ENCODE measurements around the gene VARS2.

VARS2 gene

DNA sequence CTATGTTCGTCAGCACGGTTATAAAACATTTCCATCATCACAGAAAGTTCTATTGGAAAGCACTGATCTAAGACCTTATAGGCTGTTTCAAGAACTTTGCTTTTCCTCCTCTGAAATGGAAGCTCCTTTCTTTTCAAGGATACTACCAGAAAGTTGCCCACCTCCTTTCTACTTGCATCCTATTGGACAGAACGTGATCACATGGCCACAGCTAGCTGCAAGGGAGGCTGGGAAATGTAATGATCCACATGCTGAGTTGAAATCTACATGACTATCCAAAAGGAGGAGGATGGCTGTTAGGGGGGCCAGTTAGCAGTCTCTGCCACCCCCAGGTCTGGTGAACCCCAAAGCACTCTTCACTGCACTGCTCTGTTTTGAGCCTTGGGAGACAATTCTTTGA lies 14.6 kb downstream of the VARS2 start:
- Histone ChIP-seq H2AFZ (ENCODE audit: low read length) (no peak overlapping the region), H3K36me3 (ENCODE audit: insufficient read depth, low read length) (peaks cover 17% of the 10 kb centered on the region; the same call in 1 of the 2 replicates), H3K9ac (ENCODE audit: low read depth, low read length, poor library complexity, severe bottlenecking) (no peak overlapping the region), H4K20me1 (ENCODE audit: insufficient read depth, low read length, poor library complexity, severe bottlenecking) (no peaks in the 10 kb centered on the region), H3K4me3 (ENCODE audit: low read length, poor library complexity, severe bottlenecking) (no peak overlapping the region), H3K9me2 (replicated peaks; ENCODE audit: low read depth, low read length) (no peaks in the 10 kb centered on the region), H3K27me3 (ENCODE audit: insufficient read depth, low read length, poor library complexity, severe bottlenecking) (no peaks in the 10 kb centered on the region), H3F3A (ENCODE audit: low read depth) (no peaks in the 10 kb centered on the region), H3K9me3 (ENCODE audit: insufficient read depth, low read depth, low read length) (0 out of 2 replicates have a peak, but pooled peaks cover 4% of the 10 kb centered on the region), H3K4me2 (ENCODE audit: low read depth, low read length, poor library complexity, severe bottlenecking) (no peak overlapping the region), H3K79me2 (ENCODE audit: insufficient read depth, low read length) (no peaks in the 10 kb centered on the region), H3K4me1 (ENCODE audit: insufficient read depth, low read length, poor library complexity, severe bottlenecking) (no peaks in the 10 kb centered on the region)
- TF ChIP-seq, protein P1, sequence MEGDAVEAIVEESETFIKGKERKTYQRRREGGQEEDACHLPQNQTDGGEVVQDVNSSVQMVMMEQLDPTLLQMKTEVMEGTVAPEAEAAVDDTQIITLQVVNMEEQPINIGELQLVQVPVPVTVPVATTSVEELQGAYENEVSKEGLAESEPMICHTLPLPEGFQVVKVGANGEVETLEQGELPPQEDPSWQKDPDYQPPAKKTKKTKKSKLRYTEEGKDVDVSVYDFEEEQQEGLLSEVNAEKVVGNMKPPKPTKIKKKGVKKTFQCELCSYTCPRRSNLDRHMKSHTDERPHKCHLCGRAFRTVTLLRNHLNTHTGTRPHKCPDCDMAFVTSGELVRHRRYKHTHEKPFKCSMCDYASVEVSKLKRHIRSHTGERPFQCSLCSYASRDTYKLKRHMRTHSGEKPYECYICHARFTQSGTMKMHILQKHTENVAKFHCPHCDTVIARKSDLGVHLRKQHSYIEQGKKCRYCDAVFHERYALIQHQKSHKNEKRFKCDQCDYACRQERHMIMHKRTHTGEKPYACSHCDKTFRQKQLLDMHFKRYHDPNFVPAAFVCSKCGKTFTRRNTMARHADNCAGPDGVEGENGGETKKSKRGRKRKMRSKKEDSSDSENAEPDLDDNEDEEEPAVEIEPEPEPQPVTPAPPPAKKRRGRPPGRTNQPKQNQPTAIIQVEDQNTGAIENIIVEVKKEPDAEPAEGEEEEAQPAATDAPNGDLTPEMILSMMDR (conservative IDR thresholded peaks at IDR 0.05; ENCODE audit: low read length), result no peak
- no peak for TF ChIP-seq EZH2phosphoT487 (IDR thresholded peaks at IDR 0.05; ENCODE audit: borderline replicate concordance)

DNA sequence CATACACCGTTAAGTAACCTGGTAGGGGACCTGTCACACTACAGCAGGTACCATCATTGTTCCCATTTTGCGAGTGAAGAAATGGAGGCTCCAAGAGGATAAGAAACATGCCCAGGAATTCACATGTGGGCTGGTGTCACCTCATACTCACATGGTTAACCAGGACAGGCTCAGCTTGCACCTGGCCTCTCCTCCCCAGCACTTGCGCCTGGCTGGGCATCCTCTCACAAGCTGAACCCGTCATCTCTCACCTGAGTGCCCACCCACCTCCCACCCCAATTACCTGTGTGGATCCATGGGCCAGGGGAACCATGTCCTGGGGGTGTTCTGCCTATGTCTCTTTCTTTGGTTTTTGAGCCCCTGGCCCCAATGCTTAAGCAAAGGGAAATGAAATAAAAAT lies 16.5 kb downstream of the VARS2 start:
- no peaks in the 10 kb centered on the region for H3F3A ChIP-seq (ENCODE audit: low read depth)
- no peaks in the 10 kb centered on the region for H4K20me1 ChIP-seq (ENCODE audit: insufficient read depth, low read length, poor library complexity, severe bottlenecking)
- no peaks in the 10 kb centered on the region for H3K4me1 ChIP-seq (ENCODE audit: insufficient read depth, low read length, poor library complexity, severe bottlenecking)
- no peak for TF ChIP-seq EZH2phosphoT487 (IDR thresholded peaks at IDR 0.05; ENCODE audit: borderline replicate concordance)
- TF ChIP-seq, protein P1 (conservative IDR thresholded peaks at IDR 0.05; ENCODE audit: low read length), result no peak
- H3K27me3 ChIP-seq (ENCODE audit: insufficient read depth, low read length, poor library complexity, severe bottlenecking), result no peaks in the 10 kb centered on the region
- no peaks in the 10 kb centered on the region for H3K9me2 ChIP-seq (replicated peaks; ENCODE audit: low read depth, low read length)
- peaks cover 13% of the 10 kb centered on the region; the same call in 1 of the 2 replicates for H3K36me3 ChIP-seq (ENCODE audit: insufficient read depth, low read length)
- H3K9ac ChIP-seq (ENCODE audit: low read depth, low read length, poor library complexity, severe bottlenecking), result no peak overlapping the region
- no peak overlapping the region for H2AFZ ChIP-seq (ENCODE audit: low read length)
- 0 out of 2 replicates have a peak, but pooled peaks cover 4% of the 10 kb centered on the region for H3K9me3 ChIP-seq (ENCODE audit: insufficient read depth, low read depth, low read length)
- no peak overlapping the region for H3K4me3 ChIP-seq (ENCODE audit: low read length, poor library complexity, severe bottlenecking)
- no peak overlapping the region for H3K4me2 ChIP-seq (ENCODE audit: low read depth, low read length, poor library complexity, severe bottlenecking)
- H3K79me2 ChIP-seq (ENCODE audit: insufficient read depth, low read length), result no peaks in the 10 kb centered on the region

DNA sequence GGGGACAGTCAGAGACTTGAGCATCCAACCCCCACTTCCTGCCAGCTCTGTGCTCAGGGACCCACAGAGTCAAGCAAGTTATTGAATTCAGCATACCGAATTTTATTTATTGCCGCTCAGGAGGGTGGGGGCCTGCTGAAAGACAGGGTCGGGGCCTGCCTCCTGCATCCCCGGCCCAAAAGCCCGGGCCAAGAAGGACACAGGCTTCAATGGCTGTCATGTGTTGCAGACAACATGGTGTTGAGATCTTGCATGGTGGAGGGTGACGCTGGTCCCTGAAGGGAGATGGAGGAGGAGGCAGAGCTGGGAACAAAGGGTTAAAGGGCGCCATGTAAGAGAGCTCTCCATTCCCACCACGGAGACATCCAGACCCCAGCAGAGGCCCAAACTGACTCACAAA lies 17.2 kb downstream of the VARS2 start:
- H3K9ac ChIP-seq (ENCODE audit: low read depth, low read length, poor library complexity, severe bottlenecking), result no peak overlapping the region
- H3K4me1 ChIP-seq (ENCODE audit: insufficient read depth, low read length, poor library complexity, severe bottlenecking), result no peaks in the 10 kb centered on the region
- H2AFZ ChIP-seq (ENCODE audit: low read length), result no peak overlapping the region
- peaks cover 6% of the 10 kb centered on the region; the same call in 1 of the 2 replicates for H3K36me3 ChIP-seq (ENCODE audit: insufficient read depth, low read length)
- no peaks in the 10 kb centered on the region for H3K9me2 ChIP-seq (replicated peaks; ENCODE audit: low read depth, low read length)
- H3K4me2 ChIP-seq (ENCODE audit: low read depth, low read length, poor library complexity, severe bottlenecking), result no peak overlapping the region
- no peaks in the 10 kb centered on the region for H3K27me3 ChIP-seq (ENCODE audit: insufficient read depth, low read length, poor library complexity, severe bottlenecking)
- H3K4me3 ChIP-seq (ENCODE audit: low read length, poor library complexity, severe bottlenecking), result no peak overlapping the region
- no peaks in the 10 kb centered on the region for H3F3A ChIP-seq (ENCODE audit: low read depth)
- no peak for TF ChIP-seq EZH2phosphoT487 (IDR thresholded peaks at IDR 0.05; ENCODE audit: borderline replicate concordance)
- TF ChIP-seq, protein P1 (conservative IDR thresholded peaks at IDR 0.05; ENCODE audit: low read length), result no peak
- no peaks in the 10 kb centered on the region for H4K20me1 ChIP-seq (ENCODE audit: insufficient read depth, low read length, poor library complexity, severe bottlenecking)
- no peaks in the 10 kb centered on the region for H3K79me2 ChIP-seq (ENCODE audit: insufficient read depth, low read length)
- 0 out of 2 replicates have a peak, but pooled peaks cover 4% of the 10 kb centered on the region for H3K9me3 ChIP-seq (ENCODE audit: insufficient read depth, low read depth, low read length)

All from Loucy (cell line).